A549 (cell line): ENCODE measurements around the gene GTF2H4. TPM values are rescaled to one million over a fixed set of nuclear protein-coding genes. Genes with fewer than 3 reads are reported as not detected.

Experiments
- ATAC-seq, 2 experiments: fragments of 200-7000 bp in 1 of 2; fragments of >200 bp in 1 of 2; cut with Nextera tagmentation in 1 of 2; cut with Tn5 transposase in 1 of 2; 3 replicates each; pipeline versions ENCODE4 v1.8.0 to v1.9.1; 2018 to 2020; ENCODE audit warnings: mild to moderate bottlenecking in 1 of 2, moderate library complexity in 1 of 2
- CTCF ChIA-PET: fragments of 300-600 bp; sonication (Branson Sonifier 250); formaldehyde crosslinking; extraction: SDS; loops from one replicate; lab custom pipeline; 2021; ENCODE audit warnings: antibody characterized with exemption, inconsistent platforms; lab: Yijun Ruan, JAX
- POLR2A ChIA-PET: fragments of 350-600 bp; formaldehyde crosslinking; extraction: SDS; loops from one replicate; lab custom pipeline; 2021; ENCODE audit warnings: antibody characterized with exemption, inconsistent platforms; lab: Yijun Ruan, JAX
- DNase-seq, 2 experiments: peaks; one replicate each; pipeline versions ENCODE4 v3.0.0 to v3.0.0-alpha.2; 2011 to 2016; ENCODE audit warnings: low read depth in 1 of 2, low spot score in 1 of 2
- FAIRE-seq: peaks from 2 replicates; lab custom pipeline; 2011; peaks lifted over from hg19 to GRCh38; lab: Jason Lieb, UNC
- H3K27ac ChIP-seq, 2 experiments: fragments of >200 bp; sonication (Bioruptor Twin); formaldehyde crosslinking; 3 replicates each; pipeline ENCODE4 v1.5.1; 2016 to 2017
- H3K4me1 ChIP-seq: fragments of >200 bp; sonication (Bioruptor Twin); formaldehyde crosslinking; 3 replicates; pipeline ENCODE4 v1.6.1; 2016
- H3K4me2 ChIP-seq: fragments of >200 bp; sonication (Bioruptor Twin); formaldehyde crosslinking; 3 replicates; pipeline ENCODE4 v1.6.1; 2016
- H3K4me3 ChIP-seq: fragments of >200 bp; sonication (Bioruptor Twin); formaldehyde crosslinking; 3 replicates; pipeline ENCODE4 v1.5.1; 2016
- H3K9me3 ChIP-seq: fragments of >200 bp; sonication (Bioruptor Twin); formaldehyde crosslinking; 3 replicates; pipeline ENCODE4 v1.6.1; 2016
- BCL3 ChIP-seq: fragments of >200 bp; sonication (Bioruptor Twin); formaldehyde crosslinking; IDR thresholded peaks from 3 replicates; pipeline ENCODE4 v1.6.1; 2016
- BHLHE40 ChIP-seq: IDR thresholded peaks from 2 replicates; pipeline ENCODE4 v1.6.1; 2012; ENCODE audit warnings: low read depth, low read length, inconsistent platforms
- CBX2 ChIP-seq: fragments of 200-600 bp; sonication (generic); IDR thresholded peaks from 2 replicates; pipeline ENCODE4 v1.6.1; 2016; ENCODE audit warnings: low read depth, mild to moderate bottlenecking, borderline replicate concordance
- CBX8 ChIP-seq: fragments of 200-600 bp; sonication (generic); IDR thresholded peaks from 2 replicates; pipeline ENCODE4 v1.6.1; 2016
- CEBPB ChIP-seq, 2 experiments: fragments of >200 bp in 1 of 2; sonication (Bioruptor Twin) in 1 of 2; formaldehyde crosslinking in 1 of 2; IDR thresholded peaks; 2 replicates each; pipeline ENCODE4 v1.6.1; 2012 to 2016
- CHD2 ChIP-seq: fragments of 150-350 bp; IDR thresholded peaks from 2 replicates; pipeline ENCODE4 v1.6.1; 2014; ENCODE audit warnings: low read length; ENCODE audit not compliant: partially characterized antibody
- EHMT2 ChIP-seq: fragments of 200-600 bp; sonication (generic); IDR thresholded peaks from 2 replicates; pipeline ENCODE4 v1.6.1; 2016; ENCODE audit warnings: antibody characterized with exemption, low read depth, mild to moderate bottlenecking, moderate library complexity
- HOXA7 ChIP-seq: fragments of 250-450 bp; sonication (Bioruptor Pico); IDR thresholded peaks from 2 replicates; pipeline ENCODE4 v1.5.0; 2020; ENCODE audit warnings: mild to moderate bottlenecking, moderate library complexity
- JUNB ChIP-seq: fragments of >200 bp; sonication (Bioruptor Twin); formaldehyde crosslinking; IDR thresholded peaks from 2 replicates; pipeline ENCODE4 v1.6.1; 2016
- KDM5A ChIP-seq: fragments of 200-600 bp; sonication (generic); IDR thresholded peaks from 2 replicates; pipeline ENCODE4 v1.6.1; 2016; ENCODE audit warnings: antibody characterized with exemption, mild to moderate bottlenecking
- MAZ ChIP-seq: fragments of 150-350 bp; IDR thresholded peaks from 2 replicates; pipeline ENCODE4 v1.6.1; 2014; ENCODE audit warnings: antibody characterized with exemption, low read depth, low read length, borderline replicate concordance
- MYC ChIP-seq: IDR thresholded peaks from 2 replicates; pipeline ENCODE4 v1.6.1; 2012; ENCODE audit warnings: mild to moderate bottlenecking, inconsistent platforms, low read length, improper control_type of control experiment, borderline replicate concordance
- NR3C1 ChIP-seq: fragments of >200 bp; sonication (Bioruptor Twin); formaldehyde crosslinking; IDR thresholded peaks from 3 replicates; pipeline ENCODE4 v1.6.1; 2017
- PBX3 ChIP-seq: IDR thresholded peaks from 2 replicates; pipeline ENCODE4 v1.6.1; 2012
- POLR2AphosphoS2 ChIP-seq: conservative IDR thresholded peaks from 2 replicates; pipeline ENCODE4 v1.6.1; 2012; ENCODE audit warnings: low read length, improper control_type of control experiment, inconsistent platforms
- RCOR1 ChIP-seq: fragments of 150-350 bp; IDR thresholded peaks from 2 replicates; pipeline ENCODE4 v1.6.1; 2014; ENCODE audit warnings: antibody characterized with exemption, low read length, low read depth
- RFX5 ChIP-seq: fragments of 450-650 bp; IDR thresholded peaks from 2 replicates; pipeline ENCODE4 v1.7.1; 2014; ENCODE audit warnings: antibody characterized with exemption, mild to moderate bottlenecking, moderate library complexity
- TFCP2L1 ChIP-seq: fragments of 250-450 bp; sonication (Bioruptor Pico); IDR thresholded peaks from 2 replicates; pipeline ENCODE4 v1.5.0; 2021; ENCODE audit warnings: mild to moderate bottlenecking
- ZFP36 ChIP-seq: fragments of 450-650 bp; IDR thresholded peaks from 2 replicates; pipeline ENCODE4 v1.6.1; 2014; ENCODE audit warnings: borderline replicate concordance; ENCODE audit not compliant: partially characterized antibody
- ZSCAN20 ChIP-seq: fragments of 250-450 bp; sonication (Bioruptor Pico); IDR thresholded peaks from 2 replicates; pipeline ENCODE4 v1.8.0; 2022; ENCODE audit warnings: mild to moderate bottlenecking, moderate library complexity
- WGBS: methylation state at CpG from one replicate; pipeline ENCODE4 v1.1.6; 2017; ENCODE audit errors: missing lambda C conversion rate; 5-methylcytosine and 5-hydroxymethylcytosine counted together
- polyA plus RNA-seq, 4 experiments: library from polyadenylated mRNA; depleted of rRNA in 3 of 4; stranded (reverse); fragments of >200 nt; fragmentation: RNase III in 1 of 4; extraction: RNeasy Plus Mini Kit Qiagen cat#74134 plus additional on column Dnase treatment in 1 of 4; gene quantifications; 2 replicates in 3 of 4; 3 replicates in 1 of 4; pipeline ENCODE4 v1.2.3, GENCODE V29; 2011 to 2017

GTF2H4 gene
- polyA plus RNA-seq, 2 of the 4 experiments (the other 2 are of a cell fraction) = 19.7 to 24.1 TPM

DNA sequence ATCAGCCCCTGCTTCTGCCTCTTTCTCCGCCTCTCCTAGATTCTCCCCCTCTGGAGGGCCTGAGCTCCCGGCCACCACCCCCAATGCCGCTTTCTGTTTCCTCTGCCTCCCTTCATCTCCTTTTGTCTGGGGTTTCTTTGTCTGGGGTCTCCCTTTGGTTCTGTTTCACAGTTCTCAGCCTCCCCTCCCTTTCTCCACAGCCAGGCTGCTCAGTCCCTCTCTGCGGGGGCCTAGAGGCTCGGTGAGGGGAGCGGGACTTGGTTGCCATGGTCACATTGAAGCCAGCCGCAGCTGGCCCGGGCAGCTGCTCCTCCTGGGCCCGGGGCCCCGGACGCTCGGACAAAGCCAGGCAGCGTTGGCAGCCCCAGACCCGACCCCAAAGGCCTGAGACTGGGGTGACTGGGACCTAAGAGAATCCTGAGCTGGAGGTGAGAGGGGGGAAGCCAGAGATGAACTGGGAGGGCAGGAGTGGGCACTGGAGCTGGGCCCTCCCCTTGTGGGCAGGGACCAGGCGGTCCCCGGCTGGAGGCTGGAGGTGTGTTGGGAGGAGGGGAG is 27.2 kb upstream of the GTF2H4 start (continued):
- TF ChIP-seq CBX8 = no peak

GRCh38 chr6:30881392-30882203 is 26.4 kb upstream of the GTF2H4 start:
- Histone ChIP-seq H3K4me1 (peaks cover 30% of the 10 kb centered on the region), H3K27ac (peak overlapping the region; percentile 99; a peak in 5 of 6 replicates), H3K4me2 (no peak overlapping the region), H3K9me3 (no peaks in the 10 kb centered on the region), H3K4me3 (no peak overlapping the region)
- no peak for TF ChIP-seq MAZ
- CTCF ChIA-PET = interaction anchor here (0.9 to 3.7 kb wide), 11 partner anchors 14 to 202 kb away, joined by 3 to 25 read pairs (median 8); partner anchors contain the start of gene VARS2
- POLR2A ChIA-PET = no interaction called here
- ATAC-seq (no peak), DNase-seq (no peak), FAIRE-seq (no peak)
- 88% methylated on average over 14 of the region's 14 CpGs for WGBS

- ChIA-PET CTCF (interaction anchor here (0.6 to 3.7 kb wide), 9 partner anchors 13 to 203 kb away, joined by 3 to 25 read pairs (median 8); partner anchors contain the start of gene VARS2), POLR2A (interaction anchor here (0.6 kb wide), 1 partner anchor 155 kb away, joined by 4 read pairs; no protein-coding TSS in a partner anchor)
- peak overlapping the region; percentile 74 for H3K4me2 ChIP-seq
- no peak for ATAC-seq
- TF ChIP-seq KDM5A = no peak
- TF ChIP-seq CEBPB (IDR thresholded peaks at IDR 0.05) = no peak
- TF ChIP-seq HOXA7 (CRISPR knock-in tag) = no peak
- no peak for TF ChIP-seq JUNB
- TF ChIP-seq PBX3 = no peak
- TF ChIP-seq POLR2AphosphoS2 = no peak
- TF ChIP-seq RFX5 = no peak
- TF ChIP-seq EHMT2 = no peak
- no peak for TF ChIP-seq ZFP36
- no peak for TF ChIP-seq ZSCAN20 (CRISPR knock-in tag)
- TF ChIP-seq BHLHE40 = no peak
- no peak for TF ChIP-seq MYC
- no peak for TF ChIP-seq TFCP2L1 (CRISPR knock-in tag)
- TF ChIP-seq, all 56 proteins: peak for 0
- Histone ChIP-seq H3K9me3 (no peaks in the 10 kb centered on the region), H3K4me1 (peaks cover 32% of the 10 kb centered on the region), H3K4me3 (no peak overlapping the region), H3K27ac (peak overlapping the region; percentile 99; a peak in 5 of 6 replicates)
- DNase-seq = no peak
- 85% methylated on average over 7 of the region's 8 CpGs for WGBS
- no peak for FAIRE-seq
Observed at GRCh38 chr6:30882204-30882758, 25.7 kb upstream of the GTF2H4 start.

GRCh38 chr6:30882759-30883684 is 25.0 kb upstream of the GTF2H4 start:
- peak overlapping the region; percentile 98 for H3K4me3 ChIP-seq
- peak; percentile 19 to 21 for DNase-seq
- peak overlapping the region; percentile 99 for H3K27ac ChIP-seq
- 68% methylated on average over 10 of the region's 15 CpGs for WGBS
- TF ChIP-seq CBX2 = no peak
- no peak for TF ChIP-seq BCL3
- TF ChIP-seq ZFP36 = no peak
- TF ChIP-seq RCOR1 = no peak
- no peak for TF ChIP-seq NR3C1
- no peak for TF ChIP-seq PBX3
- no peak for TF ChIP-seq CHD2
- ChIA-PET POLR2A (interaction anchor here (0.6 to 0.8 kb wide), 2 partner anchors 30 to 156 kb away, joined by 4 to 6 read pairs; no protein-coding TSS in a partner anchor), CTCF (interaction anchor here (0.6 to 3.7 kb wide), 11 partner anchors 13 to 204 kb away, joined by 3 to 25 read pairs (median 5); partner anchors contain the start of gene VARS2)
- FAIRE-seq = no peak
- no peaks in the 10 kb centered on the region for H3K9me3 ChIP-seq
- ATAC-seq = no peak
- peaks cover 35% of the 10 kb centered on the region for H3K4me1 ChIP-seq
- peak overlapping the region; percentile 74 for H3K4me2 ChIP-seq
